HG03571 (cell line): Measurements from ENCODE around the gene HMBS.
"Not testable (repeated sequence)": the region's sequence is repeated elsewhere in the genome, so short reads cannot be mapped to it uniquely, and the experiment has no call there.

Source experiments
- ATAC-seq: cut with Tn5 transposase; IDR thresholded peaks from one replicate; pipeline ENCODE4 v1.9.1; 2021; ENCODE audit not compliant: unreplicated experiment

Gene HMBS

DNA sequence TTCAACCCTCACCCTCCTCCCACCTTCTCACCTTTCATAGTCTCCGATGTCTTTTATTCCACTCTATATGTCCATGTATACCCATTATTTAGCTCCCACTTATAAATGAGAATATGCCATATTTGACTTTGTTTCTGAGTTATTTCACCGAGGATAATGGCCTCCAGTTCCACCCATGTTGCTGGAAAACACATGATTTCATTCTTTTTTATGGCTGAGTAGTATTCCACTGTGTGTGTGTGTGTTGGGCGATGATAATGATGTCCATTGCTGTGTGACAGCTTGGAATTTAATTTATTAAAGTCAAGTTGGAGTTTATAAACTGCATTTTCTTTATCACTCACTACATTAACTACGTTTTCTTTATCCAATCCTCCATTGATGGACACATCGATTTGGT lies 33.5 kb downstream of the HMBS start:
- no peak for ATAC-seq

DNA sequence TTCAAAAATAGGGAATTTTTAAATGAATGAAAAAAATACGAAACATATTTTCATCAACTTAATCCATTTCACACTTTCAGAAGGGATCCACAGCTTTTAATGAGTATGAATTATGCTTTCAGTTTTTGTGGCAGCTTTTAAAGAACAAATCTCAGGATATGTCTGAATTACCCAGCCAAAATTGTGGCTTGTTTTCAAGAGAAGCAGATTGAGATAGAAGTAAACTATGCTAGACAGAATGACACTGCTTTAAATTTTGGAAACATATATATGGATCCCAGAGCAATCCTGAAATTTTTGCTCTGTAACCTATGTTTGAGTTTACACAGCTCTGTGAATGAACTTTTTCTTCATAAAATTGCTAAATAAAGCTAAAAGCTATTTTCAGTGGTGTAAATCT lies 34.3 kb downstream of the HMBS start:
- no peak for ATAC-seq

DNA sequence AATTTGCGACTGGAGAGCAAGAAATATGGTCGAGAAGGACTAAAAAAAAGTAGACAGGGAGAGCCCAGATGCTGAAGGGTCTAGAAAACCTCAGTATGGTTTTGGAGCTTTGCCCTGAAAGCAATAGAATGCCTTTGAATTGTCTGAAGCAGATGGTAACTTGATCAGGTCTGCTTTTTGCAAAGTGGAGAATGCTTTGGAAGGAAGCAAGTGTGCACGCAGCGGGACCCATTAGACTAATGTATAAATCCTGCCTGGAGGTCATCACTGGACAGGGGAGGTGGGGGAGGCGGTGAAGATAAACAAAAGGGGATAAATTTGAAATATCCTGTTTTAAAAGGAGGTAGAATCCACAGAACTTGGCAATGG lies 35.9 kb downstream of the HMBS start:
- ATAC-seq, result no peak

DNA sequence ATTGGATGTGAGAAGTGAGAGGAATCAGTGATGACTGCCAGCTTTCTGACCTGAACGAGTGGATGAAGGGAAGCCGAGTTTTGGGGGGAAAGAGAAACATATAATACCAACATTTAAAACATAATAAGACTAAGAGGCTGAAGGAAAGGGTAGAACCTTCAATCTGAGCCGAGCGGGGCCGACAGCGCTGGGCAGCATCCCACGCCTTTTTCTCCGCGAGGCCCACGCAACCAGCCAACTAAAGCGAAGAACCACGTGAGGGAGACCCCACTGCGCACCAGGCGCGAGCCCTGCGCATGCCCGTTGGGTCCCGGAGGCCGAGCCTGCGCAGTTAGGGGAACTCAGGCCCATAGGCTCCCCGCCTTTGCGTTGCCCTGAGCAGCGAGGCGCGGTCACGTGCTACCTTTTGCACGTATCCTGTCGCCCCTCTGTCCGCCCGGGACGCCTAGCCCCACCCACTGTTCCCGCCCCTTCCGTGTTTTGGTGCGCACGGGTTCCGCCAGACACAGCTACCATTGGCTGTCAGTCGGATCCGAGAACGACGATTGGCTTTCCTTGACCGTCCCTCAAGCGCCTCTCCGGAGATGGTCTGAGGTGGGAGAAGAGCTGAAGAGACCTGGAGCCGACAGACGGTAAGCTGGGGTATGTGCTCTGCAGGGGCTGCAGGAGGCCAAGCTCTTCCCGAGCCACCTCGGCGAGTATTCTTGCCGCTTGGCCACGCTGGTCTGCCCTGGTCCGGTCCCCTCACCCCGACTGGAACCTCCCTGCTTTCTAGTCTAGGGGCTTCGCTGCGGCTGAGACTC lies 36.5 kb downstream of the HMBS start, which contains the start of gene HINFP:
Gene HINFP, plus strand, starts transcription at position 573 of the 803 bp plus-strand sequence. CDS start 5,365 bp downstream, outside the sequence.
- ATAC-seq, result peak; percentile 94

DNA sequence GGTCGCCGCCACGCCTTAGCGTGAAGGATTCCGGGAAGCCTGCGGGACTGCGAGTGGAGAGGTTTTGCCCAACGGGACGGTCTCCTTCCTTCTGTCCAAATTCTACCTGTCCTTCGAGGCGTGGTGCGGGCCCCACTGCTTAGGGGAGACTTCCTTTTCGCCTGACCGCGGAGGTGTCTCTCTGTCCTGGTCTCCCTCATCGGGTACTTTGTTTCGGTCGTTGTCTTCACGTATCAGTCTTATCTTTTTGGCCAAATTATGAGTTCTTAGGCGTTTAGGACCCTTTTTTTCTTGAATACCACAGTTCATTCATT lies 37.1 kb downstream of the HMBS start:
- no peak for ATAC-seq

GRCh38 chr11:119125821-119126220 lies 41.1 kb downstream of the HMBS start:
- ATAC-seq, result no peak

GRCh38 chr11:119126675-119127268 lies 42.1 kb downstream of the HMBS start:
- no peak for ATAC-seq

DNA sequence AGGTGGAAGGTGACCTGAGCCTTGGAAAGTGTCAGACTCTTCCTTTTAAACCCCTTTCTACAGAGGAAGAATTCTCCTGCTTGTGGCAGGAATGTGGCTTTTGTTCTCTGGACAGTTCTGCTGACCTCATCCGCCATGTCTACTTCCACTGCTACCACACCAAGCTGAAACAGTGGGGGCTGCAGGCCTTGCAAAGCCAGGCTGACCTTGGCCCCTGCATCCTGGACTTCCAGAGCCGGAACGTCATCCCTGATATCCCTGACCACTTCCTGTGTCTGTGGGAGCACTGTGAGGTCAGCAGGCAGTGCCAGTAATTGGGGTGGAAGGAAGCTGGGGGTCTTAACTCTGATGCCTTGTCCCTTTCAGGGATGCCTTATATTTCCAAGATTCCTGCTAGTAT lies 46.0 kb downstream of the HMBS start:
- no peak for ATAC-seq

- ATAC-seq, result no peak
Measured at GRCh38 chr11:119134389-119134978, 49.8 kb downstream of the HMBS start.

- ATAC-seq, result not testable (repeated sequence)
Measured at GRCh38 chr11:119139276-119139675, 54.6 kb downstream of the HMBS start.
